ENCODE measurements around the gene TMEM63A. TPM values are rescaled to one million over a fixed set of nuclear protein-coding genes. Genes with fewer than 3 reads are reported as not detected.
"Not testable (repeated sequence)": the region's sequence is repeated elsewhere in the genome, so short reads cannot be mapped to it uniquely, and the experiment has no call there.

The TMEM63A gene
- total RNA-seq, 2 donors from 2014 or later: 141 to 192 TPM

DNA sequence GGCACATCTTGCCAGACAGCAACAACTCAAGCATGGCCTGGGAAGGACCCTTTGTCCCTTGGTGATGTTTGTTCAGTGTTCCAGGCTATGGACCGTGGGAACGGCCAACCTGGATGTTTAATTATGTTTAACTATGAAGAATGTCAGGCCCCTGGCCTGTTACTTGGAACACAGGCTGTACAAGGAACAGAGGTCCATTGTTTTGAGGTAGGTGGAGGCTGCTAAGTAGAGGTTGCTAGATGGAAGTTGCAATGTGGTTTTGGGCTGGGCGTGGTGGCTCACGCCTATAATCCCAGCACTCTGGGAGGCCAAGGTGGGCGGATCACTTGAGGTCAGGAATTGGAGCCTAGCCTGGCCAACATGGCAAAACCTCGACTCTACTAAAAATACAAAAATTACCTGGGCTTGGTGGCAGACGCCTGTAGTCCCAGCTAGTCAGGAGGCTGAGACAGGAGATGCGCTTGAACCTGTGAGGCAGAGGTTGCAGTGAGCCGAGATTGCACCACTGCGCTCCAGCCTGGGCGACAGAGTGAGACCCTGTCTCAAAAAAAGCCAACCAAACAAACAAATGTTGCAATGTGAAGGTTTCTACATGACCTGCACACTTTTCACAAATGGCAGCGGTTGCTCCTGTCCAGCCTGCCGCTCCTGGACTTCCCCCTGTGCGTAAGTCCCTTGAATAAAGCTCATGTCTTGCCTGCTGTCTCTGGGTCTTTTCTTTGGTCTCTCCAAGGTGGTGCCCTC lies 9.2 kb upstream of the TMEM63A start:
- DNase-seq (ENCODE audit: low spot score): peak; percentile 87
- TF ChIP-seq POLR2A (IDR thresholded peaks at IDR 0.05) (no peak), POLR2AphosphoS5 (IDR thresholded peaks at IDR 0.05) (peak; percentile 86)
- no peaks in the 10 kb centered on the region for H3K9me3 ChIP-seq
- H3K36me3 ChIP-seq: no peaks in the 10 kb centered on the region
- no peaks in the 10 kb centered on the region for H3K27me3 ChIP-seq (replicated peaks; ENCODE audit: insufficient read depth)
- peaks cover 10% of the 10 kb centered on the region for H3K4me1 ChIP-seq (replicated peaks)
- no peak overlapping the region for H3K4me3 ChIP-seq
- peak overlapping the region; percentile 86 to 91 for H3K27ac ChIP-seq
- WGBS: 69% methylated on average over 14 of the region's 14 CpGs
- intact Hi-C loops (cut with DNase I): no loop called here

DNA sequence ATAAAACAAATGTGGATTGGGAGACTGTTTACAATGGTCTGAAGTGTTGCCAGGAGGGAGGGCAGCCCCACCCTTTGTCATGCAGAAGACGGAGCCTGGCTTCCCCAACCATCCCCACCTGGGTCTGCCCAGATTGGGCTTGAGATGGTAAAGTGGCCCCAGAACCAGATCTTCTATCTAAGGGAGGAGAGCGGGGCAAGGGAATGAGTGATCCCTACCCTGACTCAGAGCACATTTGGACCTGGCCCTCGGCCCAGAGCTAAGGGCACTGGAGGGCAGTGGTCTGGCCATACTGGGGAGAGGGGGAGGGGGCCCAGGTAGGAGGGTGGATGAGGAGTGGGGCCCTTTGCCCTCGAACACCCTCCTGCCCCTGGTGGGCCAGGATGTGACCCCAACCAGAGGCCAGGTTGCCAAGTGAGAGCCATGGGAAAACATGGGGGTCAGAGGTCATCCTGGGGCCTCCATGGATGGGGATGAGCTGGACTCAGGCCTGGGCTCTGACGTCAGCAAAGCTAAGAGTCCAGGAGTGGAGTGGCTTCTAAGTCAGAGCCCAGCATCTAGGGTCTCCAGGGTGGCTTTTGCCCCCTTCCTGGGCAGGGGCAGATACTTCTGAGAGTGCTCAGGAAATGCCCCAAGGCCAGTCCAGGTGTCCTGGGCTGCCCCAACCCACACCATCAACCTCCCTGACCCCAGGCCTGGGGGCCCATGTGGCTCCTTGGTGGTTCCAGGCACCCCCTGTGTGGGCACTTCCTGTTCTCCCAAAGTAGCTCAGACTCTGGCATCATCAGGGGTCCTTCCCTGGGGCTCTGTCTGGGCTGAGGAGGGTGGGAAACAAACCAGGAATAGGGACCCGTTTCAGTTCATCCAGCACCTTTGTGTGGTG lies 8.4 kb upstream of the TMEM63A start:
- intact Hi-C loops (cut with DNase I): no loop called here
- Histone ChIP-seq H3K4me3 (no peak overlapping the region), H3K27me3 (replicated peaks; ENCODE audit: insufficient read depth) (no peaks in the 10 kb centered on the region), H3K9me3 (no peaks in the 10 kb centered on the region), H3K36me3 (no peaks in the 10 kb centered on the region), H3K4me1 (replicated peaks) (peaks cover 10% of the 10 kb centered on the region), H3K27ac (peak overlapping the region; percentile 86 to 91)
- peak; percentile 59 for DNase-seq (ENCODE audit: low spot score)
- TF ChIP-seq CTCF (IDR thresholded peaks at IDR 0.05): no peak
- TF ChIP-seq POLR2AphosphoS5 (IDR thresholded peaks at IDR 0.05): no peak
- no peak for TF ChIP-seq POLR2A (IDR thresholded peaks at IDR 0.05)
- WGBS: 64% methylated on average over 6 of the region's 6 CpGs

DNA sequence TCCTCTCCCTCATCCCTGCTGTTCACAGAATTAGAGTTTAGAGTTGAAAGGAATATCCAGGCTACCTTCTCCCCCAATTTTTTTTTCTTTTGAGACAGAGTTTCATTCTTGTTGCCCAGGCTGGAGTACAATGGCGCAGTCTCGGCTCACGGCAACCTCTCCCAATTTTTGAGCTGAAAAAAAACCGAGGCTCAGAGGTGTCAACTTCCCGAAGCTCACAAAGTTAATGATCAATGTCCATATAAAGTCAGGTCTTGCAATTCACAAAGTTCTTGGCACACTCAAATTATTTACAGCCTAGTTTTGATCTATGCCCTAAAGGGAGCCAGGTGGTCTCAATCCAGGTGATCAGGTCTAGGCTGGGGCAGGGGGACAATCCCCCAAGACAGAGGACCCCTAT lies 7.6 kb upstream of the TMEM63A start:
- intact Hi-C loops (cut with DNase I): no loop called here
- H3K4me1 ChIP-seq (replicated peaks): peaks cover 10% of the 10 kb centered on the region

DNA sequence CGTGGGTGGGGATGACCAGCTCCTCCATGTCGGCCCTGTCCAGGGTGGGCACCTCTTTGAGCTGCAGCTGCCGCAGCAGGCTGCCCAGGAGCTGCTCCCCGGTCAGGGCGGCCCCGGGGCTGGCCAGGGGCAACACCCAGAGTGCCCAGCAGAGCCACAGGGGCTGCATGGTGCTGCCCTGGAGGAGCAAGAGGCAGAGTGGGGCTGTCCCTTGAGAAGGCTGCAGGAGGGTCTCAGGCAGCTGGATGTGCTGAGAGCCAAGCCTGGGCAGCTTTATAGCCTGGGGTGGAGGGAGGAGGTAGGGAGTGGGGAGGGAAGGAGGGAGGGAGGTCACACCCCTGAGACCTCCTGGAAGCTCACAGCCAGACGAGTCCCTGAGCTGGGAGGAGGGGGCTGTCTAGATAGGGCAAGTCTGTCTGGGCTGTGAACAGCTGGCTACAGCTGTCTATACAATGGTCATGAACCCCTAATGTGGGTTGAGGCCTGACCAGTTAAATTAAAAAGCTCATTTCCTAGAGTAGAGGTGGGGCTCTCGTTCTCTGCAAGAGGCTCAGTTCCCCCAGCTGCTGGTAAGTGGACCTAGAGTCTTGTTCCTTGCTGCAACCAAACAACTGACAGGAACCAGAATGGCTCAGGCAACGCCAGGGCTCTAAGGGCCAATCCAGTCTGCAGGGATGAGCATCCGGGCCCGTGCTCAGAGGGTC lies 6.9 kb upstream of the TMEM63A start, which contains the start of gene LEFTY1:
LEFTY1 (minus strand) TSS at position 249 of the 704 bp plus-strand sequence; CDS start at position 169, 80 bp downstream.
- DNase-seq (ENCODE audit: low spot score): no peak
- intact Hi-C loops (cut with DNase I): no loop called here
- Histone ChIP-seq H3K4me1 (replicated peaks) (peaks cover 10% of the 10 kb centered on the region), H3K27me3 (replicated peaks; ENCODE audit: insufficient read depth) (no peaks in the 10 kb centered on the region), H3K9me3 (no peaks in the 10 kb centered on the region), H3K36me3 (no peaks in the 10 kb centered on the region), H3K27ac (peak within 1 kb of the TSS; percentile 86 to 91), H3K4me3 (no peak within 1 kb of the TSS)
- WGBS: 66% methylated on average over 6 of the region's 11 CpGs
- TF ChIP-seq POLR2A (IDR thresholded peaks at IDR 0.05): no peak

More for the DNA sequence above, 7.6 kb upstream of the TMEM63A start:
- Histone ChIP-seq H3K9me3 (no peaks in the 10 kb centered on the region), H3K27me3 (replicated peaks; ENCODE audit: insufficient read depth) (no peaks in the 10 kb centered on the region), H3K36me3 (no peaks in the 10 kb centered on the region), H3K4me3 (no peak overlapping the region), H3K27ac (peak overlapping the region; percentile 86 to 91)
- no peak for DNase-seq (ENCODE audit: low spot score)
- 44% methylated on average over 5 of the region's 5 CpGs for WGBS
- TF ChIP-seq POLR2AphosphoS5 (IDR thresholded peaks at IDR 0.05) (no peak), POLR2A (IDR thresholded peaks at IDR 0.05) (no peak)

GRCh38 chr1:225888289-225888897 lies 6.2 kb upstream of the TMEM63A start:
- H3K27me3 ChIP-seq (replicated peaks; ENCODE audit: insufficient read depth): no peaks in the 10 kb centered on the region
- no peaks in the 10 kb centered on the region for H3K9me3 ChIP-seq
- no peak for DNase-seq (ENCODE audit: low spot score)
- no peak overlapping the region for H3K4me3 ChIP-seq
- H3K36me3 ChIP-seq: no peaks in the 10 kb centered on the region
- H3K27ac ChIP-seq: peak overlapping the region in 1 of 2 donors; percentile 91
- TF ChIP-seq CTCF (IDR thresholded peaks at IDR 0.05) (no peak), POLR2AphosphoS5 (IDR thresholded peaks at IDR 0.05) (no peak), POLR2A (IDR thresholded peaks at IDR 0.05) (no peak)
- WGBS: 94% methylated on average over 18 of the region's 18 CpGs
- intact Hi-C loops (cut with DNase I): no loop called here
- H3K4me1 ChIP-seq (replicated peaks): peaks cover 10% of the 10 kb centered on the region

GRCh38 chr1:225887554-225888288 lies 5.5 kb upstream of the TMEM63A start:
- H3K4me3 ChIP-seq; H3K9me3 ChIP-seq; H3K36me3 ChIP-seq; H3K27me3 ChIP-seq (replicated peaks; ENCODE audit: insufficient read depth); intact Hi-C loops (cut with DNase I); DNase-seq (ENCODE audit: low spot score): not testable (repeated sequence)
- Histone ChIP-seq H3K27ac (peak overlapping the region in 1 of 2 donors; percentile 30), H3K4me1 (replicated peaks) (peaks cover 10% of the 10 kb centered on the region)
- 43% methylated on average over 3 of the region's 56 CpGs for WGBS
